ENCODE data around the gene CELSR3.
A peak's percentile ranks its signal among the peaks of the same experiment; 100 is the strongest.

Gene CELSR3

GRCh38 chr3:48633743-48634142, 28.9 kb downstream of the CELSR3 start:
- Histone ChIP-seq H3K18ac (ENCODE audit: low read length) (no peak overlapping the region), H3K4me1 (ENCODE audit: control insufficient read depth, low read depth, low read length) (peaks cover 14% of the 10 kb centered on the region), H3K79me2 (ENCODE audit: control insufficient read depth, insufficient read depth, low read length) (peaks cover 3% of the 10 kb centered on the region), H3K79me1 (ENCODE audit: low read length) (peaks cover 5% of the 10 kb centered on the region), H3K4me2 (ENCODE audit: low read length) (peak overlapping the region; percentile 97), H3K4me3 (ENCODE audit: low read length) (no peak overlapping the region), H2AK5ac (ENCODE audit: low read length) (no peak overlapping the region), H3K27me3 (ENCODE audit: insufficient read depth, low read length, poor library complexity) (no peaks in the 10 kb centered on the region), H3K36me3 (ENCODE audit: control insufficient read depth, insufficient read depth, low read length) (peaks cover 2% of the 10 kb centered on the region), H2BK120ac (ENCODE audit: low read depth, low read length) (no peak overlapping the region), H4K8ac (ENCODE audit: low read depth, low read length) (no peak overlapping the region), H4K5ac (ENCODE audit: low read length) (no peak overlapping the region), H2BK15ac (replicated peaks; ENCODE audit: low read depth) (no peak overlapping the region), H3K27ac (ENCODE audit: low read depth, low read length) (no peak overlapping the region), H2BK5ac (ENCODE audit: low read length) (no peak overlapping the region), H3K56ac (ENCODE audit: low read length) (peak overlapping the region; percentile 97), H3K9ac (ENCODE audit: low read length) (peak overlapping the region; percentile 98), H3K4ac (ENCODE audit: low read depth, low read length) (no peak overlapping the region), H3K23ac (ENCODE audit: low read length) (no peak overlapping the region)
- WGBS (ENCODE audit: extremely low coverage, insufficient coverage, low lambda C conversion rate) = no CpG with 5 or more reads among the region's 2 CpGs
- no peak for DNase-seq

GRCh38 chr3:48633256-48633655, 29.4 kb downstream of the CELSR3 start:
- Histone ChIP-seq H3K79me2 (ENCODE audit: control insufficient read depth, insufficient read depth, low read length) (peaks cover 3% of the 10 kb centered on the region), H4K8ac (ENCODE audit: low read depth, low read length) (no peak overlapping the region), H3K27me3 (ENCODE audit: insufficient read depth, low read length, poor library complexity) (no peaks in the 10 kb centered on the region), H3K56ac (ENCODE audit: low read length) (no peak overlapping the region), H3K4me2 (ENCODE audit: low read length) (no peak overlapping the region), H4K5ac (ENCODE audit: low read length) (no peak overlapping the region), H3K4ac (ENCODE audit: low read depth, low read length) (no peak overlapping the region), H3K4me3 (ENCODE audit: low read length) (no peak overlapping the region), H2AK5ac (ENCODE audit: low read length) (no peak overlapping the region), H3K4me1 (ENCODE audit: control insufficient read depth, low read depth, low read length) (peaks cover 14% of the 10 kb centered on the region), H3K36me3 (ENCODE audit: control insufficient read depth, insufficient read depth, low read length) (peaks cover 2% of the 10 kb centered on the region), H2BK5ac (ENCODE audit: low read length) (no peak overlapping the region), H3K18ac (ENCODE audit: low read length) (no peak overlapping the region), H3K23ac (ENCODE audit: low read length) (no peak overlapping the region), H2BK120ac (ENCODE audit: low read depth, low read length) (no peak overlapping the region), H3K9ac (ENCODE audit: low read length) (no peak overlapping the region), H3K79me1 (ENCODE audit: low read length) (peaks cover 5% of the 10 kb centered on the region), H3K27ac (ENCODE audit: low read depth, low read length) (no peak overlapping the region), H2BK15ac (replicated peaks; ENCODE audit: low read depth) (no peak overlapping the region)
- WGBS (ENCODE audit: extremely low coverage, insufficient coverage, low lambda C conversion rate) = no CpG with 5 or more reads among the region's 15 CpGs
- DNase-seq = no peak

DNA sequence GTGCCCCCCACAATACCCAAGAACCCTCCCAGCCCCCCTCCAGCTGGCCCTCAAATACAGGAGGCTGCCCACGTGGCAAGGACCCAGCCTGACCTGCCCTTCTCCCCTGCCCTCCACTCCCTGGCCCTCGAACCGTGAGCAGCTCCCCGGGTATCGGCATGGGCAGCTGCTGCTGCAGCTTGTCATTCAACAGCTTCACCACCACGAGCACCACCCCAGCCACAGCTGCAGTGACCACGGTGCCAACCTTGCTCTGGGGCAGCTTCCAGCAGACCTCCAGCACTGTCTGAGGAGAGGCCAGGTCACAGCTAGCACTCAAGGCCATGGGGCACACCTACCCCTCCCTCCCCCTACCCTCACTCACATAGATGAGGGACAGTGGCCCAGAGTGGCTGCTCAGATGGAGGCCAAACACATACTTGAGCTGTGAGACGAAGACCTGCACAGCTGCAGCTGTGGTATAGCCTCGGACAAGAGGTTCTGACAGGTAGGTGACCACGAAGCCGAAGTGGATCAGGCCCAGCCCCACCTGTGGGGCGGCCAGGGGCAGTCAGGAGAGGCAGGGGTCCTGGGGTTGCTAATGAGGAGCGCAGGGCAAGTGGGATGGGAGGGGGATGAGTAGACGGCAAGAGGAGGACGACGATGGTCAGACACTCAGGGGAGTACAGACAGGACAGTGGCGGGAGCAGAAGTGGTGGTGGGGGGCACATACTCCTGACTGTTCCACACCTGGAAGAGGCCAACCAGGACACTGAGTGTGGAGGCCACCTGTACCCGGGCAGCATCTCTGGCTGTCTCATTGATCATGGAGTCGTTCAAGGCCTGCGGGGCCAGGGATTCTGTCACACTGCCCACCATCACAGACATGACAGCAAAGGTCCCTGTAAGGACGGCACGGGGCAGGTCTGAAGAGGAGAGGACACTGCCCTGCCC, 30.9 kb downstream of the CELSR3 start:
- H2AK5ac ChIP-seq (ENCODE audit: low read length) = no peak overlapping the region
- DNase-seq = no peak
- H3K18ac ChIP-seq (ENCODE audit: low read length) = no peak overlapping the region
- H4K5ac ChIP-seq (ENCODE audit: low read length) = no peak overlapping the region
- H3K79me2 ChIP-seq (ENCODE audit: control insufficient read depth, insufficient read depth, low read length) = peaks cover 3% of the 10 kb centered on the region
- H3K4me3 ChIP-seq (ENCODE audit: low read length) = no peak overlapping the region
- H3K4ac ChIP-seq (ENCODE audit: low read depth, low read length) = no peak overlapping the region
- peaks cover 5% of the 10 kb centered on the region for H3K79me1 ChIP-seq (ENCODE audit: low read length)
- no peak overlapping the region for H2BK15ac ChIP-seq (replicated peaks; ENCODE audit: low read depth)
- H3K4me2 ChIP-seq (ENCODE audit: low read length) = no peak overlapping the region
- H3K9ac ChIP-seq (ENCODE audit: low read length) = no peak overlapping the region
- no peaks in the 10 kb centered on the region for H3K27me3 ChIP-seq (ENCODE audit: insufficient read depth, low read length, poor library complexity)
- no peak overlapping the region for H2BK120ac ChIP-seq (ENCODE audit: low read depth, low read length)
- peaks cover 11% of the 10 kb centered on the region for H3K4me1 ChIP-seq (ENCODE audit: control insufficient read depth, low read depth, low read length)
- H3K56ac ChIP-seq (ENCODE audit: low read length) = no peak overlapping the region
- no peak overlapping the region for H4K8ac ChIP-seq (ENCODE audit: low read depth, low read length)
- WGBS (ENCODE audit: extremely low coverage, insufficient coverage, low lambda C conversion rate) = no CpG with 5 or more reads among the region's 22 CpGs
- H3K23ac ChIP-seq (ENCODE audit: low read length) = no peak overlapping the region
- no peak overlapping the region for H3K27ac ChIP-seq (ENCODE audit: low read depth, low read length)
- H3K36me3 ChIP-seq (ENCODE audit: control insufficient read depth, insufficient read depth, low read length) = peaks cover 8% of the 10 kb centered on the region
- H2BK5ac ChIP-seq (ENCODE audit: low read length) = no peak overlapping the region

GRCh38 chr3:48630833-48631232, 31.9 kb downstream of the CELSR3 start:
- no peak for DNase-seq
- Histone ChIP-seq H2BK120ac (ENCODE audit: low read depth, low read length) (no peak overlapping the region), H3K27me3 (ENCODE audit: insufficient read depth, low read length, poor library complexity) (no peaks in the 10 kb centered on the region), H4K8ac (ENCODE audit: low read depth, low read length) (no peak overlapping the region), H2BK5ac (ENCODE audit: low read length) (no peak overlapping the region), H3K27ac (ENCODE audit: low read depth, low read length) (no peak overlapping the region), H3K79me2 (ENCODE audit: control insufficient read depth, insufficient read depth, low read length) (peaks cover 3% of the 10 kb centered on the region), H3K4me3 (ENCODE audit: low read length) (no peak overlapping the region), H3K9ac (ENCODE audit: low read length) (no peak overlapping the region), H3K18ac (ENCODE audit: low read length) (no peak overlapping the region), H4K5ac (ENCODE audit: low read length) (no peak overlapping the region), H3K23ac (ENCODE audit: low read length) (no peak overlapping the region), H3K79me1 (ENCODE audit: low read length) (peaks cover 5% of the 10 kb centered on the region), H3K56ac (ENCODE audit: low read length) (no peak overlapping the region), H2AK5ac (ENCODE audit: low read length) (no peak overlapping the region), H3K4me1 (ENCODE audit: control insufficient read depth, low read depth, low read length) (peaks cover 5% of the 10 kb centered on the region), H3K4ac (ENCODE audit: low read depth, low read length) (no peak overlapping the region), H2BK15ac (replicated peaks; ENCODE audit: low read depth) (no peak overlapping the region), H3K36me3 (ENCODE audit: control insufficient read depth, insufficient read depth, low read length) (peaks cover 10% of the 10 kb centered on the region), H3K4me2 (ENCODE audit: low read length) (no peak overlapping the region)
- no CpG with 5 or more reads among the region's 12 CpGs for WGBS (ENCODE audit: extremely low coverage, insufficient coverage, low lambda C conversion rate)

- DNase-seq = no peak
- Histone ChIP-seq H2AK5ac (ENCODE audit: low read length) (no peak overlapping the region), H3K4ac (ENCODE audit: low read depth, low read length) (no peak overlapping the region), H3K36me3 (ENCODE audit: control insufficient read depth, insufficient read depth, low read length) (peaks cover 10% of the 10 kb centered on the region), H3K79me2 (ENCODE audit: control insufficient read depth, insufficient read depth, low read length) (peaks cover 3% of the 10 kb centered on the region), H4K8ac (ENCODE audit: low read depth, low read length) (no peak overlapping the region), H3K27me3 (ENCODE audit: insufficient read depth, low read length, poor library complexity) (no peaks in the 10 kb centered on the region), H2BK120ac (ENCODE audit: low read depth, low read length) (no peak overlapping the region), H2BK15ac (replicated peaks; ENCODE audit: low read depth) (no peak overlapping the region), H3K23ac (ENCODE audit: low read length) (no peak overlapping the region), H3K4me3 (ENCODE audit: low read length) (no peak overlapping the region), H3K56ac (ENCODE audit: low read length) (no peak overlapping the region), H3K79me1 (ENCODE audit: low read length) (peaks cover 5% of the 10 kb centered on the region), H3K27ac (ENCODE audit: low read depth, low read length) (no peak overlapping the region), H4K5ac (ENCODE audit: low read length) (no peak overlapping the region), H3K18ac (ENCODE audit: low read length) (no peak overlapping the region), H3K4me2 (ENCODE audit: low read length) (no peak overlapping the region), H2BK5ac (ENCODE audit: low read length) (no peak overlapping the region), H3K9ac (ENCODE audit: low read length) (no peak overlapping the region), H3K4me1 (ENCODE audit: control insufficient read depth, low read depth, low read length) (peaks cover 5% of the 10 kb centered on the region)
- no CpG with 5 or more reads among the region's 8 CpGs for WGBS (ENCODE audit: extremely low coverage, insufficient coverage, low lambda C conversion rate)
These were observed 32.3 kb downstream of the CELSR3 start for GRCh38 chr3:48630407-48630806.

Data from mesendoderm (in vitro differentiated cells).